A673 (cell line): ENCODE data around the gene PTCHD1.

Source experiments
- CTCF ChIP-seq: fragments of 300-800, 200-600 bp; sonication (generic); conservative IDR thresholded peaks from 2 replicates; pipeline ENCODE4 v1.5.1; 2017; ENCODE audit warnings: low read depth, mild to moderate bottlenecking, antibody characterized with exemption, low read length, moderate library complexity, mixed read lengths
- EZH2 ChIP-seq: fragments of 200-600 bp; sonication (generic); IDR thresholded peaks from 2 replicates; pipeline ENCODE4 v1.6.1; 2017; ENCODE audit warnings: borderline replicate concordance, low read depth, mild to moderate bottlenecking, mixed read lengths, antibody characterized with exemption, low read length; ENCODE audit not compliant: poor library complexity, severe bottlenecking

- TF ChIP-seq CTCF (no peak), EZH2 (no peak)
These were observed 56.3 kb downstream of the PTCHD1 start for GRCh38 chrX:23390979-23391378.
